Stimulated activated CD4-positive, alpha-beta T cell treated with anti-CD3 and anti-CD28 coated beads, Interleukin-2, amount 100 ng/mL, for 48 hours (primary cell): Measurements from ENCODE around the gene GAPDH.
"Not testable (repeated sequence)": the region's sequence is repeated elsewhere in the genome, so short reads cannot be mapped to it uniquely, and the experiment has no call there.

Experiments used
- DNase-seq, 2 donors: peaks; one replicate each; pipeline ENCODE4 v3.0.0-alpha.2; 2020

Gene GAPDH

GRCh38 chr12:6533923-6534694 lies at the start of gene GAPDH:
Gene GAPDH (plus strand): TSS chr12:6534517. CDS start chr12:6534833, 316 bp downstream.
- peak; percentile 84 to 92 for DNase-seq

GRCh38 chr12:6488240-6488639 lies 46.1 kb upstream of the GAPDH start:
- DNase-seq = no peak

- DNase-seq = no peak
Observed at GRCh38 chr12:6489449-6489848, 44.9 kb upstream of the GAPDH start.

GRCh38 chr12:6490673-6491072 lies 43.6 kb upstream of the GAPDH start:
- DNase-seq = not testable (repeated sequence)

- peak; percentile 98 for DNase-seq
Observed at GRCh38 chr12:6492838-6493496, 41.4 kb upstream of the GAPDH start, which contains the start of gene MRPL51. Gene MRPL51 (minus strand): TSS chr12:6493262. CDS start chr12:6493136, 126 bp downstream.

GRCh38 chr12:6493497-6494257 lies 40.6 kb upstream of the GAPDH start, which contains the start of gene NCAPD2:
Gene NCAPD2 (plus strand): TSS chr12:6494102. CDS start chr12:6495099, 997 bp downstream.
- DNase-seq = peak; percentile 90 to 92

- no peak for DNase-seq
Observed at GRCh38 chr12:6494258-6494743, 40.0 kb upstream of the GAPDH start.

- DNase-seq = no peak
Observed at GRCh38 chr12:6494968-6495367, 39.3 kb upstream of the GAPDH start.

- DNase-seq = not testable (repeated sequence)
Observed at GRCh38 chr12:6497291-6497690, 37.0 kb upstream of the GAPDH start.

- DNase-seq = no peak
Observed at GRCh38 chr12:6500466-6500865, 33.9 kb upstream of the GAPDH start.

- no peak for DNase-seq
Observed at GRCh38 chr12:6507102-6507998, 27.0 kb upstream of the GAPDH start.

GRCh38 chr12:6508087-6508486 lies 26.2 kb upstream of the GAPDH start:
- DNase-seq = no peak

GRCh38 chr12:6520186-6520585 lies 14.1 kb upstream of the GAPDH start:
- DNase-seq = no peak

GRCh38 chr12:6522193-6522592 lies 12.1 kb upstream of the GAPDH start:
- DNase-seq = no peak

- DNase-seq = no peak
Observed at GRCh38 chr12:6523708-6524107, 10.6 kb upstream of the GAPDH start.

- no peak for DNase-seq
Observed at GRCh38 chr12:6524648-6525047, 9.7 kb upstream of the GAPDH start.

- no peak for DNase-seq
Observed at GRCh38 chr12:6526201-6526600, 8.1 kb upstream of the GAPDH start.

- no peak for DNase-seq
Observed at GRCh38 chr12:6526766-6527525, 7.4 kb upstream of the GAPDH start.

- DNase-seq = no peak
Observed at GRCh38 chr12:6527711-6528110, 6.6 kb upstream of the GAPDH start.

- no peak for DNase-seq
Observed at GRCh38 chr12:6528539-6529235, 5.6 kb upstream of the GAPDH start.

- DNase-seq = no peak
Observed at GRCh38 chr12:6529291-6529737, 5.0 kb upstream of the GAPDH start.
